Tibial artery (tissue), 4 donors: ENCODE data around the gene USP6NL.

Source experiments
- DNase-seq, 2 donors: peaks; one replicate each; pipeline ENCODE4 v3.0.0-alpha.2; 2019
- H3K27ac ChIP-seq, 2 donors: fragments of 200-600 bp; sonication (generic) in 1 of 2; 1 replicate in 1 of 2; 2 replicates in 1 of 2; pipeline ENCODE4 v1.5.1; 2018 to 2019; ENCODE audit warnings: mild to moderate bottlenecking in 1 of 2
- H3K27me3 ChIP-seq, 2 donors: fragments of 200-600 bp; sonication (generic) in 1 of 2; one replicate each; pipeline versions ENCODE4 v1.5.1 to v1.6.0; 2016 to 2019
- H3K36me3 ChIP-seq, 3 donors: fragments of 200-600 bp; sonication (generic) in 2 of 3; one replicate each; pipeline ENCODE4 v1.5.1; 2016 to 2019; ENCODE audit warnings: mild to moderate bottlenecking in 2 of 3
- H3K4me1 ChIP-seq, 4 donors: fragments of 200-600 bp; sonication (generic) in 2 of 4; 1 replicate in 3 of 4; 2 replicates in 1 of 4; pipeline ENCODE4 v1.5.1; 2016 to 2019
- H3K4me3 ChIP-seq, 2 donors: fragments of 200-600 bp; sonication (generic) in 1 of 2; 1 replicate in 1 of 2; 2 replicates in 1 of 2; pipeline ENCODE4 v1.5.1; 2018 to 2019; ENCODE audit warnings: mild to moderate bottlenecking in 2 of 2
- H3K9me3 ChIP-seq, 3 donors: fragments of 200-600 bp; sonication (generic) in 1 of 3; one replicate each; pipeline ENCODE4 v1.5.1; 2016 to 2019
- intact Hi-C: fragments of 100-400 bp; cut with DNase I; formaldehyde crosslinking; loops from one replicate; pipeline ENCODE4 v1.15.0; 2023; ENCODE audit warnings: low total_unique reads
- TF ChIP-seq, protein P1 (sequence below), 2 experiments: fragments of 200-600 bp in 1 of 2; fragments of 450-650 bp in 1 of 2; IDR thresholded peaks; one replicate each; pipeline ENCODE4 v1.5.1; 2017 to 2019; ENCODE audit warnings: antibody characterized with exemption in 2 of 2, mild to moderate bottlenecking in 1 of 2, moderate library complexity in 1 of 2

Gene USP6NL

DNA sequence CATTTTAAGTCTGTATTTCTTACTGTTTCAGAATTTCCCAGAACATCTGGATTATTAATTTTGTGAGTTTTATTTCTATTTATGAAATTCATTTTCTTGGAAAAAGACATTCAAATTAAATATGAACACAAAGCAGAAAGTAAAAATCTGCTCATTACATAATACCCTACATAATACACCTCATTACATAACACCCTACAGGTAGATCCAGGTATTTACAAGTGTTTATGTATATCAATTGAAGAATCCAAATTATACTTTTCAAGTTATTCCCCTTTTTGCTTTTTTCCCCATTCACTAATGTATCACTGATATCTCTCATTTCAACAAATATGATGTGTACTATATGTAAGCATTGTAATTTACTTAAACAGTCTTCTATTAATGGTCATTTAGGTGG is 129.1 kb downstream of the USP6NL start:
- Histone ChIP-seq H3K4me1 (no peaks in the 10 kb centered on the region), H3K27me3 (no peaks in the 10 kb centered on the region), H3K4me3 (no peak overlapping the region), H3K27ac (no peak overlapping the region), H3K9me3 (no peaks in the 10 kb centered on the region), H3K36me3 (peaks cover 0 to 16% (median 5%) of the 10 kb centered on the region in 3 donors)
- no peak for DNase-seq
- intact Hi-C loops, result no loop called here
- TF ChIP-seq, protein P1, sequence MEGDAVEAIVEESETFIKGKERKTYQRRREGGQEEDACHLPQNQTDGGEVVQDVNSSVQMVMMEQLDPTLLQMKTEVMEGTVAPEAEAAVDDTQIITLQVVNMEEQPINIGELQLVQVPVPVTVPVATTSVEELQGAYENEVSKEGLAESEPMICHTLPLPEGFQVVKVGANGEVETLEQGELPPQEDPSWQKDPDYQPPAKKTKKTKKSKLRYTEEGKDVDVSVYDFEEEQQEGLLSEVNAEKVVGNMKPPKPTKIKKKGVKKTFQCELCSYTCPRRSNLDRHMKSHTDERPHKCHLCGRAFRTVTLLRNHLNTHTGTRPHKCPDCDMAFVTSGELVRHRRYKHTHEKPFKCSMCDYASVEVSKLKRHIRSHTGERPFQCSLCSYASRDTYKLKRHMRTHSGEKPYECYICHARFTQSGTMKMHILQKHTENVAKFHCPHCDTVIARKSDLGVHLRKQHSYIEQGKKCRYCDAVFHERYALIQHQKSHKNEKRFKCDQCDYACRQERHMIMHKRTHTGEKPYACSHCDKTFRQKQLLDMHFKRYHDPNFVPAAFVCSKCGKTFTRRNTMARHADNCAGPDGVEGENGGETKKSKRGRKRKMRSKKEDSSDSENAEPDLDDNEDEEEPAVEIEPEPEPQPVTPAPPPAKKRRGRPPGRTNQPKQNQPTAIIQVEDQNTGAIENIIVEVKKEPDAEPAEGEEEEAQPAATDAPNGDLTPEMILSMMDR (IDR thresholded peaks at IDR 0.05), result no peak

- intact Hi-C loops, result no loop called here
- H3K27ac ChIP-seq, result no peak overlapping the region
These were observed 130.8 kb downstream of the USP6NL start for GRCh38 chr10:11480687-11481086.

DNA sequence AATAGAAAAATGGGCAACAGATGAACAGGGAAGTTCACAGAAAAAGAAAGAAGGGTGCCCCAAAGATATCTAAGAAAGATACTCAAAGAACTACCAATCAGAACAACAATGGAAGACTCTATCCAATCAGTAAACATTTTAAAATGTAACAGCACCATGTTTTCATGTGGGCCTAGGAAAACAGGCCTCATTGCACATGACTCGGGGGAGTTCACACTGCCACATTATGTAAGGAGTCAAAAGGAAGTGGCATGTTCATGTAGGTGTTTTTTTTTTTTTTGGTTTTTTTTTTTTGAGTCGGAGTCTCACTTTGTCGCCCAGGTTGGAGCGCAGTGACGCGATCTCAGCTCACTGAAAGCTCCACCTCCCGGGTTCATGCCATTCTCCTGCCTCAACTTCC is 132.2 kb downstream of the USP6NL start:
- intact Hi-C loops, result no loop called here
- peaks cover 0 to 16% (median 5%) of the 10 kb centered on the region in 3 donors for H3K36me3 ChIP-seq
- no peak overlapping the region for H3K4me3 ChIP-seq
- no peaks in the 10 kb centered on the region for H3K4me1 ChIP-seq
- no peak overlapping the region for H3K27ac ChIP-seq
- TF ChIP-seq, protein P1 (IDR thresholded peaks at IDR 0.05), result no peak
- H3K9me3 ChIP-seq, result no peaks in the 10 kb centered on the region
- no peak for DNase-seq
- H3K27me3 ChIP-seq, result no peaks in the 10 kb centered on the region

More at GRCh38 chr10:11480687-11481086, 130.8 kb downstream of the USP6NL start:
- Histone ChIP-seq H3K4me1 (no peaks in the 10 kb centered on the region), H3K36me3 (peaks cover 0 to 16% (median 5%) of the 10 kb centered on the region in 3 donors), H3K4me3 (no peak overlapping the region), H3K9me3 (no peaks in the 10 kb centered on the region), H3K27me3 (no peaks in the 10 kb centered on the region)
- TF ChIP-seq, protein P1 (IDR thresholded peaks at IDR 0.05), result no peak
- DNase-seq, result no peak

- H3K27me3 ChIP-seq, result no peaks in the 10 kb centered on the region
- H3K9me3 ChIP-seq, result no peaks in the 10 kb centered on the region
- DNase-seq, result no peak
- no peak overlapping the region for H3K27ac ChIP-seq
- TF ChIP-seq, protein P1 (IDR thresholded peaks at IDR 0.05), result no peak
- H3K4me1 ChIP-seq, result no peaks in the 10 kb centered on the region
- intact Hi-C loops, result no loop called here
- H3K4me3 ChIP-seq, result no peak overlapping the region
- peaks cover 0 to 16% (median 5%) of the 10 kb centered on the region in 3 donors for H3K36me3 ChIP-seq
These were observed 132.6 kb downstream of the USP6NL start for GRCh38 chr10:11478807-11479206.

DNA sequence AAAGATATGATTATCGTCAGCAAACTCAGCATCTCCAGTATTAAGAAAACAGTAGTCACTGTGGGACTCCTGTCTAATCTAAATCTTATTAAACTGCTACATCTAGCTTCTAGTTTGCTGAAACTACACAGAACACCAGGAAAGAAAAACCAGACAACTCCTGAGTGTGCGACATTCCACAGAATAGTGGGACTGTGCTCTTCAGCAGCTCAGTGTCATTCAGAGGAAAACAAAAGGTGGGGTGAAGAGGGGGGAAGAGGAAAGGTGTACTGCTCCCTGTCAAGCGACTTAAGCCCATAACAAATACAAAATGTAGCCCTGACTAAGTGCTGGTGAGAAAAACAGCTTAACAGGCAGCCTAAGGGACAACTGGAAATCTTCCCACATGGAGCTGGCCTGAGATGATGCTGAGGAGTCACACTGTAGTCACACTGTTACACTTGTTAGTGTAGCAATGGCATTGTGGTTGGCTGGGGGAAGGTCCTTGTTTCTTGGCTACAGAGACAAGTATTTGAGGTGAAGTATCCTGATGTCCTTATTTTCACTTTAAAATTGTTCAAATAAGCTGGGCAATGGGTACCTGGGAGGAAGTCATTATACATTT is 135.5 kb downstream of the USP6NL start:
- no peaks in the 10 kb centered on the region for H3K9me3 ChIP-seq
- DNase-seq, result no peak
- intact Hi-C loops, result no loop called here
- H3K4me1 ChIP-seq, result no peaks in the 10 kb centered on the region
- H3K4me3 ChIP-seq, result no peak overlapping the region
- TF ChIP-seq, protein P1 (IDR thresholded peaks at IDR 0.05), result no peak
- H3K27me3 ChIP-seq, result no peaks in the 10 kb centered on the region
- H3K36me3 ChIP-seq, result peaks cover 0 to 6% (median 0%) of the 10 kb centered on the region in 3 donors
- no peak overlapping the region for H3K27ac ChIP-seq
